ENCODE data around the gene SLC66A1. TPM values are rescaled to one million over a fixed set of nuclear protein-coding genes. Genes with fewer than 3 reads are reported as not detected.

The SLC66A1 gene
- total and polyA plus RNA-seq, 7 donors, result 8.0 to 25.8 (median 18.0) TPM

GRCh38 chr1:19330449-19331135, 18.5 kb downstream of the SLC66A1 start:
- H3K9me3 ChIP-seq, result no peaks in the 10 kb centered on the region
- intact Hi-C loops (cut with DNase I), result no loop called here
- TF ChIP-seq CTCF (IDR thresholded peaks at IDR 0.05), result no peak
- H3K36me3 ChIP-seq (ENCODE audit: insufficient read depth in 1 of 2, low read depth in 1 of 2), result peaks cover 0 to 66% of the 10 kb centered on the region in 2 donors
- no peak overlapping the region for H3K4me3 ChIP-seq
- ATAC-seq (no peak), DNase-seq (no peak)
- no peak overlapping the region for H3K27ac ChIP-seq
- whole genome bisulfite sequencing, 3 donors, result 81 to 90% (median 85%) methylated on average over 14 of the region's 14 CpGs
- H3K4me1 ChIP-seq, result no peaks in the 10 kb centered on the region
- no peaks in the 10 kb centered on the region for H3K27me3 ChIP-seq (ENCODE audit: insufficient read depth in 3 of 3, low read length in 2 of 3)

GRCh38 chr1:19331262-19331878, 19.2 kb downstream of the SLC66A1 start:
- Histone ChIP-seq H3K9me3 (no peaks in the 10 kb centered on the region), H3K4me1 (no peaks in the 10 kb centered on the region), H3K27ac (no peak overlapping the region), H3K36me3 (ENCODE audit: insufficient read depth in 1 of 2, low read depth in 1 of 2) (peaks cover 0 to 59% of the 10 kb centered on the region in 2 donors), H3K27me3 (ENCODE audit: insufficient read depth in 3 of 3, low read length in 2 of 3) (no peaks in the 10 kb centered on the region), H3K4me3 (no peak overlapping the region)
- DNase-seq, result no peak
- TF ChIP-seq CTCF (IDR thresholded peaks at IDR 0.05), result no peak
- 86 to 91% (median 88%) methylated on average over 13 of the region's 13 CpGs for WGBS, 3 donors
- intact Hi-C loops (cut with DNase I), result no loop called here
- peak in 1 of 4 donors; percentile 6 for ATAC-seq

GRCh38 chr1:19332832-19333231, 20.7 kb downstream of the SLC66A1 start:
- TF ChIP-seq CTCF (IDR thresholded peaks at IDR 0.05), result no peak
- no peak overlapping the region for H3K27ac ChIP-seq
- ATAC-seq (no peak), DNase-seq (no peak)
- intact Hi-C loops (cut with DNase I), result no loop called here
- no peaks in the 10 kb centered on the region for H3K27me3 ChIP-seq (ENCODE audit: insufficient read depth in 3 of 3, low read length in 2 of 3)
- no peaks in the 10 kb centered on the region for H3K4me1 ChIP-seq
- H3K36me3 ChIP-seq (ENCODE audit: insufficient read depth in 1 of 2, low read depth in 1 of 2), result peaks cover 0 to 46% of the 10 kb centered on the region in 2 donors
- no peaks in the 10 kb centered on the region for H3K9me3 ChIP-seq
- H3K4me3 ChIP-seq, result no peak overlapping the region
- WGBS, 3 donors, result 87 to 95% (median 92%) methylated on average over 12 of the region's 12 CpGs

DNA sequence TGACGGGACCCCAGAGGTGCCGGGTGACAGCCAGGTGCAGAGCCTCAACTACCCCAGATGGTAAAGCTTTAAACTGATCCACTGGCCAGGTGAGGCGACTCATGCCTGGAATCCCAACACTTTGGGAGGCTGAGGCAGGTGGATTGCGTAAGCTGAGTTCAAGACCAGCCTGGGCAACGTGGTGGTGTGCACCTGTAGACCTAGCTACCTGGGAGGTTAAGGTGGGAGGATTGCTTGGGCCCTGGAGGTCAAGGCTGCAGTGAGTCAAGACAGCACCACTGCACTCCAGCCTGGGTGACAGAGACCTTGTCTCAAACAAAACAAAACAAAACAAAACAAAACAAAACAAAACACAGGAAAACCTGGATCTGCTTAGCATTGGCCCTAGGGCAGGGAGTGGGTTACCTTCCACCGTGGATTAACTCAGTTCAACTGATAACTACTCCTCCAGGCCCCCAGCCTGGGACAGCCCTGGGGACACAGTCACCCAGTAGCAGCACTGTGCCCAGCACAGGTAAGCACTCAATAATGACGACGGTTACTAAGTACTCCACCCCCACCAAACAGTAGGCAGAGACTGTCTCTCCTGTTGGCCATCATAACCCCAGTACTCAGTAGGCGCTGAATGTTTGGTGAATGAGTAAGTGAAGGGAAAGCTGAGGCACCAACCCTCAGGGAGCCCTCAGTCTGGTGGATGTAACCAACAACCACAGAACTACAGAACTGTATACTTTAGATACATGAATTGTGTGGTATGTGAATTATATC, 21.6 kb downstream of the SLC66A1 start:
- WGBS, 3 donors, result 78 to 79% (median 79%) methylated on average over 9 of the region's 9 CpGs
- intact Hi-C loops (cut with DNase I), result no loop called here
- H3K36me3 ChIP-seq (ENCODE audit: insufficient read depth in 1 of 2, low read depth in 1 of 2), result peaks cover 0 to 46% of the 10 kb centered on the region in 2 donors
- H3K27ac ChIP-seq, result no peak overlapping the region
- H3K4me3 ChIP-seq, result no peak overlapping the region
- H3K9me3 ChIP-seq, result no peaks in the 10 kb centered on the region
- no peak for TF ChIP-seq CTCF (IDR thresholded peaks at IDR 0.05)
- no peak for DNase-seq
- H3K4me1 ChIP-seq, result no peaks in the 10 kb centered on the region
- no peaks in the 10 kb centered on the region for H3K27me3 ChIP-seq (ENCODE audit: insufficient read depth in 3 of 3, low read length in 2 of 3)
- no peak for ATAC-seq
